ENCODE data around the gene VRK1. TPM values are rescaled to one million over a fixed set of nuclear protein-coding genes. Genes with fewer than 3 reads are reported as not detected.

VRK1 gene
- total RNA-seq, 1 experiment from 2014 or later: 124 TPM

- H3K36me3 ChIP-seq (ENCODE audit: insufficient read depth, low read length, poor library complexity, severe bottlenecking): no peaks in the 10 kb centered on the region
- no TSS peak for BruUV-seq (replicated peaks)
- H3K9me3 ChIP-seq (ENCODE audit: low read depth, low read length, poor library complexity, severe bottlenecking): no peaks in the 10 kb centered on the region
- DNase-seq (ENCODE audit: low spot score): no peak
- CTCF ChIA-PET: no interaction called here
- TF ChIP-seq EZH2 (IDR thresholded peaks at IDR 0.05; ENCODE audit: borderline replicate concordance, low read depth, low read length, poor library complexity, severe bottlenecking): no peak
- no peak for TF ChIP-seq CTCF (conservative IDR thresholded peaks at IDR 0.05; ENCODE audit: low read depth, low read length)
- H3K4me3 ChIP-seq (ENCODE audit: low read depth, low read length, poor library complexity, severe bottlenecking): no peak overlapping the region
- intact Hi-C loops (cut with micrococcal nuclease; ENCODE audit: unreplicated experiment): no loop called here
- no peak overlapping the region for H3K27ac ChIP-seq (ENCODE audit: low read depth, low read length, poor library complexity, severe bottlenecking)
- POLR2A ChIA-PET (ENCODE audit: low non-redundant PET): no interaction called here
- H3K4me1 ChIP-seq (ENCODE audit: insufficient read depth, low read length, poor library complexity, severe bottlenecking): peaks cover 16% of the 10 kb centered on the region
- no peaks in the 10 kb centered on the region for H3K27me3 ChIP-seq (replicated peaks; ENCODE audit: insufficient read depth, low read depth, low read length, poor library complexity)
These were observed 118.3 kb downstream of the VRK1 start for GRCh38 chr14:96915478-96915877.

- ChIA-PET CTCF (no interaction called here), POLR2A (ENCODE audit: low non-redundant PET) (no interaction called here)
- Histone ChIP-seq H3K27ac (ENCODE audit: low read depth, low read length, poor library complexity, severe bottlenecking) (no peak overlapping the region), H3K9me3 (ENCODE audit: low read depth, low read length, poor library complexity, severe bottlenecking) (peaks cover 6% of the 10 kb centered on the region), H3K27me3 (replicated peaks; ENCODE audit: insufficient read depth, low read depth, low read length, poor library complexity) (no peaks in the 10 kb centered on the region), H3K4me1 (ENCODE audit: insufficient read depth, low read length, poor library complexity, severe bottlenecking) (peaks cover 22% of the 10 kb centered on the region), H3K36me3 (ENCODE audit: insufficient read depth, low read length, poor library complexity, severe bottlenecking) (no peaks in the 10 kb centered on the region), H3K4me3 (ENCODE audit: low read depth, low read length, poor library complexity, severe bottlenecking) (no peak overlapping the region)
- no TSS peak for BruUV-seq (replicated peaks)
- DNase-seq (ENCODE audit: low spot score): no peak
- intact Hi-C loops (cut with micrococcal nuclease; ENCODE audit: unreplicated experiment): no loop called here
- no peak for TF ChIP-seq EZH2 (IDR thresholded peaks at IDR 0.05; ENCODE audit: borderline replicate concordance, low read depth, low read length, poor library complexity, severe bottlenecking)
- no peak for TF ChIP-seq CTCF (conservative IDR thresholded peaks at IDR 0.05; ENCODE audit: low read depth, low read length)
These were observed 119.6 kb downstream of the VRK1 start for GRCh38 chr14:96916751-96917150.

GRCh38 chr14:96917442-96917963, 120.3 kb downstream of the VRK1 start:
- CTCF ChIA-PET: interaction anchor here (0.5 kb wide), 1 partner anchor 17 kb away, joined by 3 read pairs; no protein-coding TSS in a partner anchor
- TF ChIP-seq EZH2 (IDR thresholded peaks at IDR 0.05; ENCODE audit: borderline replicate concordance, low read depth, low read length, poor library complexity, severe bottlenecking): no peak
- no peak for TF ChIP-seq CTCF (conservative IDR thresholded peaks at IDR 0.05; ENCODE audit: low read depth, low read length)

More at GRCh38 chr14:96917442-96917963, 120.3 kb downstream of the VRK1 start:
- POLR2A ChIA-PET (ENCODE audit: low non-redundant PET): no interaction called here
- DNase-seq (ENCODE audit: low spot score): no peak
- Histone ChIP-seq H3K27me3 (replicated peaks; ENCODE audit: insufficient read depth, low read depth, low read length, poor library complexity) (no peaks in the 10 kb centered on the region), H3K36me3 (ENCODE audit: insufficient read depth, low read length, poor library complexity, severe bottlenecking) (no peaks in the 10 kb centered on the region), H3K9me3 (ENCODE audit: low read depth, low read length, poor library complexity, severe bottlenecking) (peaks cover 6% of the 10 kb centered on the region), H3K4me1 (ENCODE audit: insufficient read depth, low read length, poor library complexity, severe bottlenecking) (peaks cover 22% of the 10 kb centered on the region), H3K4me3 (ENCODE audit: low read depth, low read length, poor library complexity, severe bottlenecking) (no peak overlapping the region), H3K27ac (ENCODE audit: low read depth, low read length, poor library complexity, severe bottlenecking) (no peak overlapping the region)
- intact Hi-C loops (cut with micrococcal nuclease; ENCODE audit: unreplicated experiment): no loop called here
- BruUV-seq (replicated peaks): no TSS peak

Data from A673 (cell line).